Thyroid gland (tissue), 4 donors: ENCODE measurements around the gene PHF21A. TPM values are rescaled to one million over a fixed set of nuclear protein-coding genes. Genes with fewer than 3 reads are reported as not detected.
A peak's percentile ranks its signal among the peaks of the same experiment; 100 is the strongest.

Experiments
- DNase-seq, 2 donors: peaks; one replicate each; pipeline ENCODE4 v3.0.0-alpha.2; 2019
- H3K27ac ChIP-seq, 3 donors: fragments of 200-600 bp; sonication (generic); 1 replicate in 2 of 3; 2 replicates in 1 of 3; pipeline ENCODE4 v1.5.1; 2016 to 2019; ENCODE audit warnings: mild to moderate bottlenecking in 1 of 3, moderate library complexity in 1 of 3
- H3K27me3 ChIP-seq: fragments of 200-600 bp; sonication (generic); one replicate; pipeline ENCODE4 v1.5.1; 2019
- H3K36me3 ChIP-seq, 2 donors: fragments of 200-600 bp; sonication (generic); one replicate each; pipeline ENCODE4 v1.5.1; 2016 to 2019
- H3K4me1 ChIP-seq, 2 donors: fragments of 200-600 bp; sonication (generic); one replicate each; pipeline ENCODE4 v1.5.1; 2017 to 2019
- H3K4me3 ChIP-seq, 3 donors: fragments of 200-600 bp; sonication (generic); replicated peaks in 1 of 3; 1 replicate in 2 of 3; 2 replicates in 1 of 3; pipeline ENCODE4 v1.5.1; 2016; ENCODE audit warnings: mild to moderate bottlenecking in 1 of 3
- H3K9me3 ChIP-seq: fragments of 200-600 bp; sonication (generic); one replicate; pipeline ENCODE4 v1.5.1; 2017
- POLR2A ChIP-seq, 2 donors: fragments of 450-650 bp; IDR thresholded peaks; one replicate each; pipeline ENCODE4 v1.6.1; 2017; ENCODE audit warnings: antibody characterized with exemption in 2 of 2, mild to moderate bottlenecking in 2 of 2, moderate library complexity in 1 of 2
- WGBS, 2 donors: methylation state at CpG; one replicate each; pipeline ENCODE4 v1.1.5; 2017; 5-methylcytosine and 5-hydroxymethylcytosine counted together
- intact Hi-C: fragments of 100-400 bp; cut with DNase I; formaldehyde crosslinking; loops from one replicate; pipeline ENCODE4 v1.15.1; 2023
- total RNA-seq, 4 donors: library from RNA; depleted of rRNA; stranded (reverse); fragments of >200 nt; gene quantifications; one replicate each; pipeline ENCODE4 v1.2.3, GENCODE V29; 2016
- TF ChIP-seq, protein P1 (sequence below), 6 experiments: fragments of 200-600 bp in 3 of 6; fragments of 450-650 bp in 3 of 6; sonication (generic) in 3 of 6; IDR thresholded peaks; one replicate each; pipeline ENCODE4 v1.5.1; 2016 to 2019; ENCODE audit warnings: antibody characterized with exemption in 6 of 6, mild to moderate bottlenecking in 2 of 6, inconsistent platforms in 1 of 6, moderate library complexity in 1 of 6

The PHF21A gene
- total RNA-seq, 4 donors from 2014 or later: 26.2 to 95.7 (median 64.0) TPM

DNA sequence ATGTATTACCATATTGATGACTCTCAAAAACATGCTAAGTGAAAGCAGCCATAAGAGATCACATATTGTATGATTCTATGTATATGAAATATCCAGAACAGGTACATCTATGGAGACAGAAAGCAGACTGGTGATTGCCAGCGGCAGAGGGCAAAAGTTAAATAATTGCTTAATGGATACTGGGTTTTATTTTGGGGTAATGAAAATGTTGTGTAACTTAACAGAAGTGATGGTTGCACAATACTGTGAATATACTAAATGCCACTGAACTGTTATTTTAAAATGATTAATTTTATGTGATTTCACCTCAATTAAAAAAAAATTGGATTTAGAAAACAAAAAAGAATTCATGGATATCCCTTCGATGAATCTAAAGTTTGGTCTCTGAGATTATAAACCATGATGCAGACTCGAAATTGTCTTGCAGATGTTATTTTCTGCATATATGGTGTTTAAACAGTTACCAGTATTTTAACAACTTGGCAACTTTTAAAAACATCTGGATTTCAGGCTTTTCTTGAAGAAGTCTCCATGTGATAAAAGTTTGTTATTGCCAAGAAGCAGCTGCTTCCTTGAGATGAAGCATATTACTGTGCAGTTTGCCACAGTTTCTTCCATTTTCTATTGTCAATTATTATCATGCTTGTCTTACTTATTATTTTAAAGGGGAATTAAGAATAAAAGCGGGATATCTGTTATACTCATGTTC lies 160.7 kb downstream of the PHF21A start:
- no peak overlapping the region for H3K27ac ChIP-seq

DNA sequence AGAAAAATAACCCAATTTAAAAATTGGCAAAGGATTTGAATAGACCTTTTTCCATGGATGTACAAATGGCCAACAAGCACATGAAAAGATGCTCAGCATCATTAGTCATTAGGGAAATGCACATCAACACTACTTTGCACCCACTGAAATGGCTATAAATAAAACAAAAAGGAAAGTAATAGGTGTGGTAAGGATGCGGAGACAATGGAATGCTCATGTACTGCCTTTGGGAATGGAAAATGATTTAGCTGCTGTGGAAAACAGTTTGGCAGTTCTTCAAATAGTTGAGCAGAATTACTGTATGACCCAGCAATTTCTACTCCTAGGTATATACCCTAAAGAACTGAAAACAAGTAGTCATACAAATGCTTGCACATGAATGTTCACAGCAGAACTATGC lies 161.4 kb downstream of the PHF21A start:
- Histone ChIP-seq H3K27me3 (no peaks in the 10 kb centered on the region), H3K9me3 (no peaks in the 10 kb centered on the region), H3K36me3 (peaks cover 0 to 3% of the 10 kb centered on the region in 2 donors), H3K4me3 (no peak overlapping the region), H3K27ac (no peak overlapping the region), H3K4me1 (no peaks in the 10 kb centered on the region)
- TF ChIP-seq, protein P1, sequence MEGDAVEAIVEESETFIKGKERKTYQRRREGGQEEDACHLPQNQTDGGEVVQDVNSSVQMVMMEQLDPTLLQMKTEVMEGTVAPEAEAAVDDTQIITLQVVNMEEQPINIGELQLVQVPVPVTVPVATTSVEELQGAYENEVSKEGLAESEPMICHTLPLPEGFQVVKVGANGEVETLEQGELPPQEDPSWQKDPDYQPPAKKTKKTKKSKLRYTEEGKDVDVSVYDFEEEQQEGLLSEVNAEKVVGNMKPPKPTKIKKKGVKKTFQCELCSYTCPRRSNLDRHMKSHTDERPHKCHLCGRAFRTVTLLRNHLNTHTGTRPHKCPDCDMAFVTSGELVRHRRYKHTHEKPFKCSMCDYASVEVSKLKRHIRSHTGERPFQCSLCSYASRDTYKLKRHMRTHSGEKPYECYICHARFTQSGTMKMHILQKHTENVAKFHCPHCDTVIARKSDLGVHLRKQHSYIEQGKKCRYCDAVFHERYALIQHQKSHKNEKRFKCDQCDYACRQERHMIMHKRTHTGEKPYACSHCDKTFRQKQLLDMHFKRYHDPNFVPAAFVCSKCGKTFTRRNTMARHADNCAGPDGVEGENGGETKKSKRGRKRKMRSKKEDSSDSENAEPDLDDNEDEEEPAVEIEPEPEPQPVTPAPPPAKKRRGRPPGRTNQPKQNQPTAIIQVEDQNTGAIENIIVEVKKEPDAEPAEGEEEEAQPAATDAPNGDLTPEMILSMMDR (IDR thresholded peaks at IDR 0.05): no peak
- no peak for TF ChIP-seq POLR2A (IDR thresholded peaks at IDR 0.05)
- no peak for DNase-seq
- 85 to 87% methylated on average over 1 of the region's 1 CpG for WGBS, 2 donors
- intact Hi-C loops: loop anchor here (10.0 kb wide), 2 partner anchors 45 to 165 kb away; partner anchors contain the start of gene PHF21A

More for the DNA sequence above, 160.7 kb downstream of the PHF21A start:
- Histone ChIP-seq H3K4me1 (no peaks in the 10 kb centered on the region), H3K27me3 (no peaks in the 10 kb centered on the region), H3K36me3 (peaks cover 0 to 3% of the 10 kb centered on the region in 2 donors), H3K9me3 (no peaks in the 10 kb centered on the region), H3K4me3 (no peak overlapping the region)
- TF ChIP-seq, protein P1 (IDR thresholded peaks at IDR 0.05): no peak
- no peak for TF ChIP-seq POLR2A (IDR thresholded peaks at IDR 0.05)
- 89 to 92% methylated on average over 4 of the region's 4 CpGs for WGBS, 2 donors
- DNase-seq: no peak
- intact Hi-C loops: loop anchor here (10.0 kb wide), 1 partner anchor 164 kb away; the partner anchor contains the start of gene PHF21A

GRCh38 chr11:45949992-45950407 lies 171.3 kb downstream of the PHF21A start:
- intact Hi-C loops: loop anchor here (10.0 kb wide), 1 partner anchor 55 kb away; no protein-coding TSS in a partner anchor
- no peak overlapping the region for H3K4me3 ChIP-seq
- H3K4me1 ChIP-seq: no peaks in the 10 kb centered on the region
- no peaks in the 10 kb centered on the region for H3K9me3 ChIP-seq
- TF ChIP-seq, protein P1 (IDR thresholded peaks at IDR 0.05): no peak
- no peak for TF ChIP-seq POLR2A (IDR thresholded peaks at IDR 0.05)
- H3K36me3 ChIP-seq: peaks cover 27 to 29% of the 10 kb centered on the region in 2 donors
- no peaks in the 10 kb centered on the region for H3K27me3 ChIP-seq
- DNase-seq: no peak
- 77 to 100% methylated on average over 1 of the region's 1 CpG for WGBS, 2 donors
- no peak overlapping the region for H3K27ac ChIP-seq

DNA sequence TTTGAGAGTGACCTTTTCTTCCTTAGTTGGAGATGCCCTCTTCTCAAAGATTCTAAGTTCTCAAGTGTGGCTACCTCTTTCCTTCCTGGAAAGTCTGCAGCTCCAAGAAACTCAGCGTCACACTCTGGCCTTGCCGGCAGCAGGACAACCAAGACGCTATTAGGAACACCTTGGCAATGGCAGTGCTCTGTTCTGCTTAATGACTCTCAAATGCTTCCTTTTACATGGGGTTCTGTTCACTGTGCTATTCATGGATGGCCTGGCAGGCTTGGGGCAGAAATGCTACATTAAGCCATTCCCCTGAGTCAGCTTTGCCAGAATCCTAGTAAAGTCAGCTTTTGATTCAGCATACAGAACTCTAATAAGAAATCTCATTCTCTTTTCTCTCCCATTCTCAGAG lies 172.9 kb downstream of the PHF21A start:
- Histone ChIP-seq H3K36me3 (peaks cover 33 to 35% of the 10 kb centered on the region in 2 donors), H3K27ac (no peak overlapping the region), H3K27me3 (no peaks in the 10 kb centered on the region), H3K9me3 (no peaks in the 10 kb centered on the region), H3K4me1 (no peaks in the 10 kb centered on the region), H3K4me3 (no peak overlapping the region)
- intact Hi-C loops: no loop called here
- WGBS, 2 donors: 86 to 91% methylated on average over 3 of the region's 3 CpGs
- DNase-seq: peak; percentile 32 to 44
- TF ChIP-seq, protein P1 (IDR thresholded peaks at IDR 0.05): no peak
- TF ChIP-seq POLR2A (IDR thresholded peaks at IDR 0.05): no peak

GRCh38 chr11:45947885-45948284 lies 173.4 kb downstream of the PHF21A start:
- H3K36me3 ChIP-seq: peaks cover 32 to 35% of the 10 kb centered on the region in 2 donors
- no peaks in the 10 kb centered on the region for H3K27me3 ChIP-seq
- no peak for DNase-seq
- H3K9me3 ChIP-seq: no peaks in the 10 kb centered on the region
- 92 to 96% methylated on average over 1 of the region's 1 CpG for WGBS, 2 donors
- intact Hi-C loops: no loop called here
- H3K27ac ChIP-seq: no peak overlapping the region
- TF ChIP-seq POLR2A (IDR thresholded peaks at IDR 0.05): no peak
- TF ChIP-seq, protein P1 (IDR thresholded peaks at IDR 0.05): no peak
- no peaks in the 10 kb centered on the region for H3K4me1 ChIP-seq
- H3K4me3 ChIP-seq: no peak overlapping the region
